ENCODE measurements around the gene COL8A1. TPM values are rescaled to one million over a fixed set of nuclear protein-coding genes. Genes with fewer than 3 reads are reported as not detected.
"Not testable (repeated sequence)": the region's sequence is repeated elsewhere in the genome, so short reads cannot be mapped to it uniquely, and the experiment has no call there.

COL8A1 gene
- total RNA-seq, 2 experiments from 2014 or later, result not detected

DNA sequence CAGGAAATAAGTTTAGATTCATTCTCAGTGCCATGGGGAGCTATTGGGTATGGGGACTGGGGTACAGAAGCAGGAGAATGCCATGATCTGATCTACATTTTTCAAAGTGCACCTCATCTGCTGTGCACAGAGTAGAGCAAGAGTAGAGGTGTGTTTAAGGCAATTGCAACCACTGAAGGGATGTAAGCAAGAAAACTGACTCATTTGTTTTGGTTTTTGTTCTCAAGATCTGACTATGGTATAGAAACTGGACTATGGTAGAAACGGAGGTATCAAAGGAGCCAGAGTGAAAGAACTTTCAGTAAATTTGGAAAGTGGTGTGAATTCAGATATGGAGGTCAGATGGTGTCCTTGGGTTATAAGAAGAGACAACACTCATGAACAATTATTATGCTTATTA, 93.1 kb downstream of the COL8A1 start:
- Histone ChIP-seq H3K36me3 (ENCODE audit: insufficient read depth, low read length) (no peaks in the 10 kb centered on the region), H3K27ac (ENCODE audit: low read depth in 1 of 2, low read length in 2 of 2) (no peak overlapping the region), H3K9me3 (ENCODE audit: control insufficient read depth in 1 of 2, insufficient read depth in 1 of 2, low read length in 2 of 2) (no peaks in the 10 kb centered on the region), H3K27me3 (ENCODE audit: control insufficient read depth in 1 of 2, insufficient read depth in 2 of 2, low read length in 2 of 2) (no peaks in the 10 kb centered on the region), H3K4me1 (ENCODE audit: insufficient read depth, low read length) (no peaks in the 10 kb centered on the region), H3K4me3 (ENCODE audit: low read length) (no peak overlapping the region)
- ATAC-seq (ENCODE audit: poor library complexity), result no peak
- CTCF ChIA-PET, result no interaction called here
- H3K27me3 Mint-ChIP-seq, result no peaks in the 10 kb centered on the region
- TF ChIP-seq, protein P1, sequence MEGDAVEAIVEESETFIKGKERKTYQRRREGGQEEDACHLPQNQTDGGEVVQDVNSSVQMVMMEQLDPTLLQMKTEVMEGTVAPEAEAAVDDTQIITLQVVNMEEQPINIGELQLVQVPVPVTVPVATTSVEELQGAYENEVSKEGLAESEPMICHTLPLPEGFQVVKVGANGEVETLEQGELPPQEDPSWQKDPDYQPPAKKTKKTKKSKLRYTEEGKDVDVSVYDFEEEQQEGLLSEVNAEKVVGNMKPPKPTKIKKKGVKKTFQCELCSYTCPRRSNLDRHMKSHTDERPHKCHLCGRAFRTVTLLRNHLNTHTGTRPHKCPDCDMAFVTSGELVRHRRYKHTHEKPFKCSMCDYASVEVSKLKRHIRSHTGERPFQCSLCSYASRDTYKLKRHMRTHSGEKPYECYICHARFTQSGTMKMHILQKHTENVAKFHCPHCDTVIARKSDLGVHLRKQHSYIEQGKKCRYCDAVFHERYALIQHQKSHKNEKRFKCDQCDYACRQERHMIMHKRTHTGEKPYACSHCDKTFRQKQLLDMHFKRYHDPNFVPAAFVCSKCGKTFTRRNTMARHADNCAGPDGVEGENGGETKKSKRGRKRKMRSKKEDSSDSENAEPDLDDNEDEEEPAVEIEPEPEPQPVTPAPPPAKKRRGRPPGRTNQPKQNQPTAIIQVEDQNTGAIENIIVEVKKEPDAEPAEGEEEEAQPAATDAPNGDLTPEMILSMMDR (IDR thresholded peaks at IDR 0.05), result no peak
- peaks cover 4% of the 10 kb centered on the region for H3K9me3 Mint-ChIP-seq
- no peak overlapping the region for H3K27ac Mint-ChIP-seq
- no peaks in the 10 kb centered on the region for H3K4me1 Mint-ChIP-seq (ENCODE audit: low read depth)
- intact Hi-C loops (cut with DNase I, micrococcal nuclease), result no loop called here
- no peaks in the 10 kb centered on the region for H3K36me3 Mint-ChIP-seq (ENCODE audit: low read depth)
- no peak overlapping the region for H3K4me3 Mint-ChIP-seq
- no peak for DNase-seq
- POLR2A ChIA-PET, result no interaction called here

DNA sequence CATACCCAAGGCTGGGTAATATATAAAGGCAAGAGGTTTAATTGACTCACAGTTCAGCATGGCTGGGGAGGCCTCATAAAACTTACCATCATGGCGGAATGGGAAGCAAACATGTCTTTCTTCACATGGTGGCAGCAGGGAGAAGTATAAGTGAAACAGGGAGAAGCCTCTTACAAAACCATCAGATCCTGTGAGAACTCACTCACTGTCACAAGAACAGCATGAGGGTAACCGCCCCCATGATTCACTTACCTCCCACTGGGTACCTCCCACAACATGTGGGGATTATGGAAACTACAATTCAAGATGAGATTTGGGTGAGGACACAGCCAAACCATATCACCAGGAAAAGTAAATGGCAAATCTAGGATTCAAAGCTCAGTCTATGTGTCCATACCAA, 102.0 kb downstream of the COL8A1 start:
- H3K27ac ChIP-seq (ENCODE audit: low read depth in 1 of 2, low read length in 2 of 2); H3K4me1 Mint-ChIP-seq (ENCODE audit: low read depth); ATAC-seq (ENCODE audit: poor library complexity); H3K36me3 ChIP-seq (ENCODE audit: insufficient read depth, low read length); H3K36me3 Mint-ChIP-seq (ENCODE audit: low read depth); H3K9me3 Mint-ChIP-seq; H3K27ac Mint-ChIP-seq; POLR2A ChIA-PET; H3K4me3 Mint-ChIP-seq; H3K27me3 ChIP-seq (ENCODE audit: control insufficient read depth in 1 of 2, insufficient read depth in 2 of 2, low read length in 2 of 2); CTCF ChIA-PET; intact Hi-C loops (cut with DNase I, micrococcal nuclease); DNase-seq; H3K9me3 ChIP-seq (ENCODE audit: control insufficient read depth in 1 of 2, insufficient read depth in 1 of 2, low read length in 2 of 2); H3K4me1 ChIP-seq (ENCODE audit: insufficient read depth, low read length); H3K4me3 ChIP-seq (ENCODE audit: low read length): not testable (repeated sequence)
- peaks cover 22% of the 10 kb centered on the region for H3K27me3 Mint-ChIP-seq

DNA sequence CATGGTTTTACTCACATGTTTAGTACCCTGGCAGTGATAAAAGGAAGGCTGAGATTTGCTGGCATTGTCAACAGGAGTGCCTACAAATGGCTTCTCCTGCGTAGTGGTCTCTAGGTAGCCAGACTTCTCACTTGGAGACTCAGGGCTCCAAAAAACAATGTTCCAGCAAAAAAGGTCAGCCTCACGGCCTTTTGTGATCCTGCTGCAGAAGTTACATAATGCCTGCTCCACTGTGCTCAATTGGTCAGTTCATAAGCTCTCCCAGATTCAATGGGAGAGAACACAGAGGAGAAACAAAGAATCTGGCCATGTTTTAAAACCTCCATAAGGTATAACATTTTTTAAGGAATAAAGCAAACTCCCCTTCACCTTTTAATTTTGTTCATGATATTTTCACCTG, 103.2 kb downstream of the COL8A1 start:
- no peak overlapping the region for H3K4me3 Mint-ChIP-seq
- ATAC-seq (ENCODE audit: poor library complexity) (no peak), DNase-seq (no peak)
- ChIA-PET POLR2A (no interaction called here), CTCF (no interaction called here)
- no peaks in the 10 kb centered on the region for H3K36me3 Mint-ChIP-seq (ENCODE audit: low read depth)
- peaks cover 0 to 6% of the 10 kb centered on the region in 2 experiments for H3K9me3 ChIP-seq (ENCODE audit: control insufficient read depth in 1 of 2, insufficient read depth in 1 of 2, low read length in 2 of 2)
- intact Hi-C loops (cut with DNase I, micrococcal nuclease), result no loop called here
- no peak overlapping the region for H3K4me3 ChIP-seq (ENCODE audit: low read length)
- no peaks in the 10 kb centered on the region for H3K9me3 Mint-ChIP-seq
- H3K27me3 Mint-ChIP-seq, result peaks cover 22% of the 10 kb centered on the region
- TF ChIP-seq, protein P1 (IDR thresholded peaks at IDR 0.05), result no peak
- H3K36me3 ChIP-seq (ENCODE audit: insufficient read depth, low read length), result no peaks in the 10 kb centered on the region
- H3K4me1 Mint-ChIP-seq (ENCODE audit: low read depth), result no peaks in the 10 kb centered on the region
- no peak overlapping the region for H3K27ac ChIP-seq (ENCODE audit: low read depth in 1 of 2, low read length in 2 of 2)
- no peaks in the 10 kb centered on the region for H3K4me1 ChIP-seq (ENCODE audit: insufficient read depth, low read length)
- peaks cover 0 to 2% of the 10 kb centered on the region in 2 experiments for H3K27me3 ChIP-seq (ENCODE audit: control insufficient read depth in 1 of 2, insufficient read depth in 2 of 2, low read length in 2 of 2)
- no peak overlapping the region for H3K27ac Mint-ChIP-seq

DNA sequence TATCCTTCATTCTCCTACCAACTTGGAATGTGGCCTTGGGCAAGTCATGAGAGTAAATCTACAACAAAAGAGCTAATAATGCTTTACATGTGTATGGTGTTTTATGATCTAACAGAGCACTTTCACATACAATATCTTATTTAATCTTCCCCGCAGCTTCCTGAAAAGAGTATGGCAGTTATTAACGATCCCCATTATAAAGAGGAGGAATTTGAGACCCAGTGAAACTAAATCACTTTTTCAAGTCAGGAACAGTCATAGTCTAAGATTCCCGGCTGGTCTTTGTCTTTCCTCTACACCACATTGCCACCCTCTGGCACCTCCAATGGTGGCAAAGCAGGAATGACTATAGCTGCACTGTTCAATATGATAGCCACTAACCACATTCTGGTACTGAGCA, 109.5 kb downstream of the COL8A1 start:
- no peaks in the 10 kb centered on the region for H3K36me3 Mint-ChIP-seq (ENCODE audit: low read depth)
- H3K9me3 ChIP-seq (ENCODE audit: control insufficient read depth in 1 of 2, insufficient read depth in 1 of 2, low read length in 2 of 2), result no peaks in the 10 kb centered on the region
- no peaks in the 10 kb centered on the region for H3K9me3 Mint-ChIP-seq
- H3K4me3 Mint-ChIP-seq, result no peak overlapping the region
- no peaks in the 10 kb centered on the region for H3K36me3 ChIP-seq (ENCODE audit: insufficient read depth, low read length)
- DNase-seq (no peak), ATAC-seq (ENCODE audit: poor library complexity) (no peak)
- H3K27me3 ChIP-seq (ENCODE audit: control insufficient read depth in 1 of 2, insufficient read depth in 2 of 2, low read length in 2 of 2), result no peaks in the 10 kb centered on the region
- H3K4me1 Mint-ChIP-seq (ENCODE audit: low read depth), result no peaks in the 10 kb centered on the region
- intact Hi-C loops (cut with DNase I, micrococcal nuclease), result no loop called here
- TF ChIP-seq, protein P1 (IDR thresholded peaks at IDR 0.05), result no peak
- no peak overlapping the region for H3K4me3 ChIP-seq (ENCODE audit: low read length)
- H3K27me3 Mint-ChIP-seq, result peaks cover 16% of the 10 kb centered on the region
- ChIA-PET CTCF (interaction anchor here (1.0 kb wide), 1 partner anchor 41 kb away, joined by 3 read pairs; no protein-coding TSS in a partner anchor), POLR2A (no interaction called here)
- no peak overlapping the region for H3K27ac Mint-ChIP-seq
- no peaks in the 10 kb centered on the region for H3K4me1 ChIP-seq (ENCODE audit: insufficient read depth, low read length)
- H3K27ac ChIP-seq (ENCODE audit: low read depth in 1 of 2, low read length in 2 of 2), result no peak overlapping the region

All from CD4-positive, alpha-beta T cell (primary cell).